NCI-H69 (cell line): ENCODE results near the gene EOMES.

ENCODE experiments used
- DNase-seq: peaks from one replicate; lab custom pipeline; 2025; lab: John Stamatoyannopoulos, UW

The EOMES gene

GRCh38 chr3:27681249-27681748, 40.8 kb downstream of the EOMES start:
- peak; percentile 57 for DNase-seq

GRCh38 chr3:27680517-27681246, 41.4 kb downstream of the EOMES start:
- DNase-seq: peak; percentile 17

GRCh38 chr3:27679691-27680090, 42.4 kb downstream of the EOMES start:
- DNase-seq: no peak

GRCh38 chr3:27678234-27678633, 43.9 kb downstream of the EOMES start:
- no peak for DNase-seq

- no peak for DNase-seq
Observed at GRCh38 chr3:27677565-27677964, 44.6 kb downstream of the EOMES start.

GRCh38 chr3:27675287-27675686, 46.8 kb downstream of the EOMES start:
- peak; percentile 52 for DNase-seq

GRCh38 chr3:27673701-27674100, 48.4 kb downstream of the EOMES start:
- DNase-seq: no peak

- no peak for DNase-seq
Observed at GRCh38 chr3:27671101-27671500, 51.0 kb downstream of the EOMES start.

GRCh38 chr3:27670619-27671018, 51.5 kb downstream of the EOMES start:
- no peak for DNase-seq

GRCh38 chr3:27669591-27669990, 52.5 kb downstream of the EOMES start:
- no peak for DNase-seq

- DNase-seq: no peak
Observed at GRCh38 chr3:27667751-27668150, 54.4 kb downstream of the EOMES start.

GRCh38 chr3:27666708-27667107, 55.4 kb downstream of the EOMES start:
- peak; percentile 52 for DNase-seq

GRCh38 chr3:27666272-27666671, 55.9 kb downstream of the EOMES start:
- no peak for DNase-seq
